Liver (tissue), 3 donors: ENCODE measurements around the gene MEF2B.

ENCODE experiments used
- ATF3 ChIP-seq: IDR thresholded peaks from 2 replicates; pipeline ENCODE4 v1.6.1; 2016; ENCODE audit warnings: antibody characterized with exemption
- CTCF ChIP-seq: fragments of 150-350 bp; IDR thresholded peaks from 2 replicates; pipeline ENCODE4 v1.5.1; 2017; ENCODE audit warnings: improper control_type of control experiment, low read depth, low read length; ENCODE audit not compliant: missing input control
- FOXA1 ChIP-seq: IDR thresholded peaks from 2 replicates; pipeline ENCODE4 v1.6.1; 2016; ENCODE audit warnings: antibody characterized with exemption
- GABPA ChIP-seq, 2 donors: IDR thresholded peaks in 1 of 2; conservative IDR thresholded peaks in 1 of 2; 2 replicates each; pipeline ENCODE4 v1.6.1; 2016; ENCODE audit warnings: antibody characterized with exemption in 2 of 2, mild to moderate bottlenecking in 1 of 2, moderate library complexity in 1 of 2
- MAX ChIP-seq: IDR thresholded peaks from 2 replicates; pipeline ENCODE4 v1.6.1; 2016; ENCODE audit warnings: antibody characterized with exemption
- SP1 ChIP-seq: IDR thresholded peaks from 2 replicates; pipeline ENCODE4 v1.6.1; 2018; ENCODE audit warnings: antibody characterized with exemption, mild to moderate bottlenecking
- YY1 ChIP-seq: IDR thresholded peaks from 2 replicates; pipeline ENCODE4 v1.6.1; 2016; ENCODE audit warnings: antibody characterized with exemption, mild to moderate bottlenecking
- ZBTB33 ChIP-seq: IDR thresholded peaks from 2 replicates; pipeline ENCODE4 v1.6.1; 2016; ENCODE audit warnings: antibody characterized with exemption
- donor health status: healthy.
- donor health status: healthy.

- TF ChIP-seq CTCF (peak; percentile 18), ATF3 (no peak), YY1 (no peak), FOXA1 (no peak), MAX (no peak), GABPA (IDR thresholded peaks at IDR 0.05 in 1 of 2, conservative IDR thresholded peaks at IDR 0.05 in 1 of 2) (no peak), SP1 (no peak), ZBTB33 (no peak)
Measured at GRCh38 chr19:19098084-19098702, 71.9 kb downstream of the MEF2B start.
